Ishikawa (cell line): Measurements from ENCODE around the gene HERC2.

ENCODE experiments used
- CEBPB ChIP-seq: IDR thresholded peaks from 2 replicates; pipeline ENCODE4 v1.6.1; 2012
- CREB1 ChIP-seq: IDR thresholded peaks from 2 replicates; pipeline ENCODE4 v1.6.1; 2012; ENCODE audit warnings: low read depth
- EGR1 ChIP-seq: IDR thresholded peaks from 2 replicates; pipeline ENCODE4 v1.6.1; 2012
- EP300 ChIP-seq: IDR thresholded peaks from 2 replicates; pipeline ENCODE4 v1.6.1; 2012; ENCODE audit warnings: borderline replicate concordance
- FOXM1 ChIP-seq: IDR thresholded peaks from 2 replicates; pipeline ENCODE4 v1.6.1; 2012; ENCODE audit warnings: low read depth, borderline replicate concordance
- MAX ChIP-seq: IDR thresholded peaks from 2 replicates; pipeline ENCODE4 v1.6.1; 2012
- NFIC ChIP-seq: IDR thresholded peaks from 2 replicates; pipeline ENCODE4 v1.6.1; 2012
- RAD21 ChIP-seq: IDR thresholded peaks from 2 replicates; pipeline ENCODE4 v1.6.1; 2012; ENCODE audit warnings: low read depth
- REST ChIP-seq: IDR thresholded peaks from 2 replicates; pipeline ENCODE4 v1.6.1; 2012; ENCODE audit warnings: low read depth, mild to moderate bottlenecking
- TAF1 ChIP-seq: IDR thresholded peaks from 2 replicates; pipeline ENCODE4 v1.6.1; 2012; ENCODE audit warnings: low read depth, mild to moderate bottlenecking
- TCF12 ChIP-seq: IDR thresholded peaks from 2 replicates; pipeline ENCODE4 v1.6.1; 2012; ENCODE audit warnings: low read depth
- TEAD4 ChIP-seq: IDR thresholded peaks from 2 replicates; pipeline ENCODE4 v1.6.1; 2012
- USF1 ChIP-seq: IDR thresholded peaks from 2 replicates; pipeline ENCODE4 v1.6.1; 2012
- YY1 ChIP-seq: IDR thresholded peaks from 2 replicates; pipeline ENCODE4 v1.6.1; 2012; ENCODE audit warnings: low read depth
- ZBTB7A ChIP-seq: IDR thresholded peaks from 2 replicates; pipeline ENCODE4 v1.6.1; 2012; ENCODE audit warnings: low read depth

Gene HERC2

GRCh38 chr15:28107111-28107903 lies 214.7 kb downstream of the HERC2 start:
- TF ChIP-seq CREB1: no peak
- TF ChIP-seq CEBPB: no peak
- no peak for TF ChIP-seq EP300
- no peak for TF ChIP-seq MAX
- no peak for TF ChIP-seq YY1
- TF ChIP-seq TEAD4: no peak

GRCh38 chr15:28106294-28107110 lies 215.5 kb downstream of the HERC2 start:
- TF ChIP-seq MAX (no peak), TEAD4 (no peak), ZBTB7A (no peak), RAD21 (no peak), TCF12 (no peak), NFIC (no peak), EP300 (no peak), REST (no peak)

- TF ChIP-seq MAX: no peak
- TF ChIP-seq REST: no peak
- no peak for TF ChIP-seq TCF12
- TF ChIP-seq RAD21: no peak
These were observed 216.2 kb downstream of the HERC2 start for GRCh38 chr15:28105793-28106192.

- TF ChIP-seq MAX: no peak
- TF ChIP-seq TCF12: no peak
- TF ChIP-seq TEAD4: no peak
- TF ChIP-seq NFIC: no peak
- no peak for TF ChIP-seq CREB1
- TF ChIP-seq YY1: no peak
- TF ChIP-seq REST: no peak
- TF ChIP-seq ZBTB7A: no peak
- no peak for TF ChIP-seq USF1
- TF ChIP-seq RAD21: no peak
- no peak for TF ChIP-seq EP300
- no peak for TF ChIP-seq FOXM1
- TF ChIP-seq EGR1: no peak
- no peak for TF ChIP-seq CEBPB
- no peak for TF ChIP-seq TAF1
These were observed 216.7 kb downstream of the HERC2 start for GRCh38 chr15:28105224-28105791.
